A172 (cell line): Measurements from ENCODE around the gene NODAL. TPM values are rescaled to one million over a fixed set of nuclear protein-coding genes. Genes with fewer than 3 reads are reported as not detected.

ENCODE experiments used
- total RNA-seq: library from RNA; depleted of rRNA; stranded (reverse); fragments of >200 nt; shearing (Covaris generic); gene quantifications from 2 replicates; pipeline ENCODE4 v1.2.3, GENCODE V29; 2014; rRNA removed

NODAL gene
- total RNA-seq, 1 experiment from 2014 or later: not detected

Other genes with a start within 250 kb of the NODAL start
- 184 and 272 TPM in 2 replicates for gene PPA1, start 208.3 kb downstream of the NODAL start, total RNA-seq
- gene NPFFR1, start 157.7 kb downstream of the NODAL start, total RNA-seq: 0.02 TPM in 1 of 2 replicates, not detected in the other
- 4.1 and 6.3 TPM in 2 replicates for gene LRRC20, start 59.1 kb downstream of the NODAL start, total RNA-seq
- gene EIF4EBP2, start 37.5 kb downstream of the NODAL start, total RNA-seq: 30.2 and 31.6 TPM in 2 replicates
- gene PALD1, start 37.1 kb upstream of the NODAL start, total RNA-seq: 4.0 and 5.8 TPM in 2 replicates
- not detected in 2 replicates for gene PRF1, start 161.1 kb upstream of the NODAL start, total RNA-seq
- gene ADAMTS14, start 230.8 kb upstream of the NODAL start, total RNA-seq: 0.31 TPM in 1 of 2 replicates, not detected in the other